Smooth muscle cell (in vitro differentiated cells): ENCODE results near the gene TMEFF2. TPM values are rescaled to one million over a fixed set of nuclear protein-coding genes. Genes with fewer than 3 reads are reported as not detected.

Experiments
- DNase-seq: peaks from one replicate; lab custom pipeline; 2025; ENCODE audit not compliant: unreplicated experiment; lab: John Stamatoyannopoulos, UW
- H2AFZ ChIP-seq: fragments of 200-600 bp; sonication (generic); 2 replicates; pipeline ENCODE4 v1.6.0; 2016; ENCODE audit warnings: antibody characterized with exemption, low read depth, mild to moderate bottlenecking
- H3F3A ChIP-seq: fragments of 200-600 bp; sonication (generic); 2 replicates; pipeline ENCODE4 v1.6.0; 2017; ENCODE audit warnings: antibody characterized with exemption, low read depth
- H3K27ac ChIP-seq: fragments of 200-600 bp; sonication (generic); 2 replicates; pipeline ENCODE4 v1.5.1; 2016; ENCODE audit warnings: low read depth, mild to moderate bottlenecking
- H3K27me3 ChIP-seq: fragments of 200-600 bp; sonication (generic); 2 replicates; pipeline ENCODE4 v1.6.1; 2016; ENCODE audit warnings: low read depth, mild to moderate bottlenecking
- H3K36me3 ChIP-seq: fragments of 200-600 bp; sonication (generic); 2 replicates; pipeline ENCODE4 v1.5.1; 2016; ENCODE audit warnings: low read depth
- H3K4me1 ChIP-seq: fragments of 200-600 bp; sonication (generic); 2 replicates; pipeline ENCODE4 v1.5.1; 2016; ENCODE audit warnings: low read depth
- H3K4me2 ChIP-seq: fragments of 200-600 bp; sonication (generic); 2 replicates; pipeline ENCODE4 v1.6.0; 2016; ENCODE audit warnings: mild to moderate bottlenecking
- H3K4me3 ChIP-seq: fragments of 200-600 bp; sonication (generic); 2 replicates; pipeline ENCODE4 v1.5.1; 2016; ENCODE audit warnings: mild to moderate bottlenecking
- H3K79me2 ChIP-seq: fragments of 200-600 bp; sonication (generic); 2 replicates; pipeline ENCODE4 v1.6.0; 2016; ENCODE audit warnings: low read depth, mild to moderate bottlenecking
- H3K9ac ChIP-seq: fragments of 200-600 bp; sonication (generic); 2 replicates; pipeline ENCODE4 v1.6.0; 2016; ENCODE audit warnings: low read depth
- H3K9me3 ChIP-seq: fragments of 200-600 bp; sonication (generic); replicated peaks from 2 replicates; pipeline ENCODE4 v1.5.1; 2016; ENCODE audit warnings: low read depth
- H4K20me1 ChIP-seq: fragments of 200-600 bp; sonication (generic); 2 replicates; pipeline ENCODE4 v1.6.0; 2016; ENCODE audit warnings: low read depth
- WGBS: methylation state at CpG from one replicate; pipeline ENCODE4 v1.1.7; 2016; ENCODE audit warnings: low lambda C conversion rate; 5-methylcytosine and 5-hydroxymethylcytosine counted together
- polyA plus RNA-seq: library from polyadenylated mRNA; unstranded; fragments of >200 nt; fragmentation: Nextera tagmentation; extraction: Ambion mirVana; gene quantifications from 2 replicates; pipeline ENCODE4 v1.2.1, GENCODE V29; 2016
- total RNA-seq: library from RNA; depleted of rRNA; stranded (reverse); fragments of >200 nt; gene quantifications from 2 replicates; pipeline ENCODE4 v1.2.3, GENCODE V29; 2014
- TF ChIP-seq, protein P1 (sequence below): fragments of 200-600 bp; sonication (generic); IDR thresholded peaks from 2 replicates; pipeline ENCODE4 v1.5.1; 2017; ENCODE audit warnings: borderline replicate concordance, mild to moderate bottlenecking, antibody characterized with exemption; ENCODE audit not compliant: insufficient read depth, poor library complexity, severe bottlenecking

Gene TMEFF2
- total and polyA plus RNA-seq, 2 experiments from 2014 or later = not detected

DNA sequence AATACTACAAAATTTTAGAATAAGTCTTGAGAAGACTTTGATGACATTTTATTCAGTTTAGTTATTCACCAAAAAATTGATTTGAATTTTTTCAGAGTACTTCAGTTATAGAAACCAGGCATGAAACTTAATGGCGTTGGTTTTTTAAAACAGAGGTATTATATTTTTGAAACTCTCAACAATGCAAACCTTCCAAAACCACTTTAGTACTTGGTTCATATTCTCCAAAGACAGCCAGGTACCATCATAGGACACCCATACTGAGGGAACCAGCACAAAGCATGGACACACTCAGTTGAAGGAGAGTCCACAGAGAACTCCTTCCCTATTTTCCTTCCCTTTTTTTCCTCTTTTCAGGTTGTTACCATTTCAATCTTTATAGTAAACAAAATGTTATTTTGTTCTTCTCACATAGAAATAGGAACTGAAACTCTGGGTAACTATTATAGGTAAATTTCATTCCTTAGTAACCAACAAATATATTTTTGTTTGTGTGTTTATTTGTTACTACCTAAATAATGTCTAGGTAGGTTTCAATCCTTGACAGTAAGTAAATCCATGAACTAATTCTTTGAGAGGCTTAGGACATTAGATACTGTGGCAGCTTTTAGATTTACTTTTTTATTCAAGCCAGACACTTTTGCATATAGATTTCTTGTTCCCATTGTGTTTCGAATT, 95.8 kb downstream of the TMEFF2 start:
- DNase-seq = no peak

DNA sequence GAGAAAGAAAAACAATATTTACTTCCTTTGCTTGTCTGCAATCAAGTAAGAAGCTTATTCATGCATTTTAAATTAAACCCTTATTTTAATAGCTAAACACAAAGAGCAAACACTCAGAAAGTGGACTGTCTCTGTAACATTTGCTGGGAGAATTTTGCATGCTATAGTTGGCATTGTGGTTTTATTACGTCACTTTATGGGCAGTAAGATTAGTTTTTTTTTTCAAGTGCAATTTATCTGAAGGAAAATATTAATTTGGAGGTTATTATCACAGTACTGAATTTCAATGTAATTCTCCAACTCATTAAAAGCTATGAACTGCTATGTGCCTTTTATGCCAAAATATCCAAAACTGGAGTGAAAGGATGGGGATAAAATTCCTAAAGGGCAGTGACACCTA, 103.3 kb downstream of the TMEFF2 start:
- H3K36me3 ChIP-seq = no peaks in the 10 kb centered on the region
- no peaks in the 10 kb centered on the region for H3F3A ChIP-seq
- no peak overlapping the region for H3K9ac ChIP-seq
- no peaks in the 10 kb centered on the region for H4K20me1 ChIP-seq
- H3K79me2 ChIP-seq = no peaks in the 10 kb centered on the region
- H3K4me2 ChIP-seq = no peak overlapping the region
- no peak overlapping the region for H3K27ac ChIP-seq
- TF ChIP-seq, protein P1, sequence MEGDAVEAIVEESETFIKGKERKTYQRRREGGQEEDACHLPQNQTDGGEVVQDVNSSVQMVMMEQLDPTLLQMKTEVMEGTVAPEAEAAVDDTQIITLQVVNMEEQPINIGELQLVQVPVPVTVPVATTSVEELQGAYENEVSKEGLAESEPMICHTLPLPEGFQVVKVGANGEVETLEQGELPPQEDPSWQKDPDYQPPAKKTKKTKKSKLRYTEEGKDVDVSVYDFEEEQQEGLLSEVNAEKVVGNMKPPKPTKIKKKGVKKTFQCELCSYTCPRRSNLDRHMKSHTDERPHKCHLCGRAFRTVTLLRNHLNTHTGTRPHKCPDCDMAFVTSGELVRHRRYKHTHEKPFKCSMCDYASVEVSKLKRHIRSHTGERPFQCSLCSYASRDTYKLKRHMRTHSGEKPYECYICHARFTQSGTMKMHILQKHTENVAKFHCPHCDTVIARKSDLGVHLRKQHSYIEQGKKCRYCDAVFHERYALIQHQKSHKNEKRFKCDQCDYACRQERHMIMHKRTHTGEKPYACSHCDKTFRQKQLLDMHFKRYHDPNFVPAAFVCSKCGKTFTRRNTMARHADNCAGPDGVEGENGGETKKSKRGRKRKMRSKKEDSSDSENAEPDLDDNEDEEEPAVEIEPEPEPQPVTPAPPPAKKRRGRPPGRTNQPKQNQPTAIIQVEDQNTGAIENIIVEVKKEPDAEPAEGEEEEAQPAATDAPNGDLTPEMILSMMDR = no peak
- no peak for DNase-seq
- WGBS = 81% methylated on average over 1 of the region's 1 CpG
- H3K9me3 ChIP-seq = no peaks in the 10 kb centered on the region
- H3K27me3 ChIP-seq = no peaks in the 10 kb centered on the region
- H2AFZ ChIP-seq = no peak overlapping the region
- no peak overlapping the region for H3K4me3 ChIP-seq
- no peaks in the 10 kb centered on the region for H3K4me1 ChIP-seq

More for the DNA sequence above, 95.8 kb downstream of the TMEFF2 start:
- no peaks in the 10 kb centered on the region for H3K36me3 ChIP-seq
- TF ChIP-seq, protein P1 = no peak
- H4K20me1 ChIP-seq = no peaks in the 10 kb centered on the region
- H3K4me3 ChIP-seq = no peak overlapping the region
- 92% methylated on average over 2 of the region's 2 CpGs for WGBS
- no peak overlapping the region for H3K9ac ChIP-seq
- no peak overlapping the region for H2AFZ ChIP-seq
- H3K27me3 ChIP-seq = no peaks in the 10 kb centered on the region
- H3F3A ChIP-seq = no peaks in the 10 kb centered on the region
- no peaks in the 10 kb centered on the region for H3K4me1 ChIP-seq
- H3K27ac ChIP-seq = no peak overlapping the region
- H3K9me3 ChIP-seq = no peaks in the 10 kb centered on the region
- no peaks in the 10 kb centered on the region for H3K79me2 ChIP-seq
- no peak overlapping the region for H3K4me2 ChIP-seq

DNA sequence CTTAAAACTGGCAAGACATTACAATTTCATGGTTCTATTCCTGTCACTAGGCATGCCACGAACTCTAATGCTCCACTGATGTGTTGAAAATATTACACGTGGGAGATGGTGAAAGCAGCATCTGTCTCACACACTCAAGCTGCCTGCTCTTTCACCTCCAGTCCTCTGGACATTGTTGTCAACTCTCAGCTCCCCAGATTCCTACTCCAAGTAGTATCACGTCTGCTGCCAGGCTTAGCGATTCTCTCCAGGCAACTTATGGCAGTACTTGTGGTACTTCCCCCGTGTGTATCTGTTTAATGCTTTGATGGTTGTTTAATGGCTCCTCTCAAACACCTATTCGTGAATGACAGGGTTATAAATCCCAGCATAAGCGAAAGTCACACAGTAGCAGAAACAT, 103.8 kb downstream of the TMEFF2 start:
- no peak overlapping the region for H2AFZ ChIP-seq
- 74% methylated on average over 7 of the region's 7 CpGs for WGBS

More for the DNA sequence above, 103.8 kb downstream of the TMEFF2 start:
- H3K9ac ChIP-seq = no peak overlapping the region
- no peaks in the 10 kb centered on the region for H3K4me1 ChIP-seq
- H3K4me3 ChIP-seq = no peak overlapping the region
- H3K4me2 ChIP-seq = no peak overlapping the region
- H3K79me2 ChIP-seq = no peaks in the 10 kb centered on the region
- no peak for DNase-seq
- H3K36me3 ChIP-seq = no peaks in the 10 kb centered on the region
- TF ChIP-seq, protein P1 = no peak
- no peak overlapping the region for H3K27ac ChIP-seq
- no peaks in the 10 kb centered on the region for H3K9me3 ChIP-seq
- no peaks in the 10 kb centered on the region for H3K27me3 ChIP-seq
- H3F3A ChIP-seq = no peaks in the 10 kb centered on the region
- H4K20me1 ChIP-seq = no peaks in the 10 kb centered on the region
